Thyroid gland (tissue), 4 donors: Measurements from ENCODE around the gene ZNF727. TPM values are rescaled to one million over a fixed set of nuclear protein-coding genes. Genes with fewer than 3 reads are reported as not detected.
"Not testable (repeated sequence)": the region's sequence is repeated elsewhere in the genome, so short reads cannot be mapped to it uniquely, and the experiment has no call there.

Experiments
- DNase-seq, 2 donors: peaks; one replicate each; pipeline ENCODE4 v3.0.0-alpha.2; 2019
- H3K27ac ChIP-seq, 3 donors: fragments of 200-600 bp; sonication (generic); 1 replicate in 2 of 3; 2 replicates in 1 of 3; pipeline ENCODE4 v1.5.1; 2016 to 2019; ENCODE audit warnings: mild to moderate bottlenecking in 1 of 3, moderate library complexity in 1 of 3
- H3K27me3 ChIP-seq: fragments of 200-600 bp; sonication (generic); one replicate; pipeline ENCODE4 v1.5.1; 2019
- H3K36me3 ChIP-seq, 2 donors: fragments of 200-600 bp; sonication (generic); one replicate each; pipeline ENCODE4 v1.5.1; 2016 to 2019
- H3K4me1 ChIP-seq, 2 donors: fragments of 200-600 bp; sonication (generic); one replicate each; pipeline ENCODE4 v1.5.1; 2017 to 2019
- H3K4me3 ChIP-seq, 3 donors: fragments of 200-600 bp; sonication (generic); replicated peaks in 1 of 3; 1 replicate in 2 of 3; 2 replicates in 1 of 3; pipeline ENCODE4 v1.5.1; 2016; ENCODE audit warnings: mild to moderate bottlenecking in 1 of 3
- H3K9me3 ChIP-seq: fragments of 200-600 bp; sonication (generic); one replicate; pipeline ENCODE4 v1.5.1; 2017
- POLR2A ChIP-seq, 2 donors: fragments of 450-650 bp; IDR thresholded peaks; one replicate each; pipeline ENCODE4 v1.6.1; 2017; ENCODE audit warnings: antibody characterized with exemption in 2 of 2, mild to moderate bottlenecking in 2 of 2, moderate library complexity in 1 of 2
- WGBS, 2 donors: methylation state at CpG; one replicate each; pipeline ENCODE4 v1.1.5; 2017; 5-methylcytosine and 5-hydroxymethylcytosine counted together
- intact Hi-C: fragments of 100-400 bp; cut with DNase I; formaldehyde crosslinking; loops from one replicate; pipeline ENCODE4 v1.15.1; 2023
- total RNA-seq, 4 donors: library from RNA; depleted of rRNA; stranded (reverse); fragments of >200 nt; gene quantifications; one replicate each; pipeline ENCODE4 v1.2.3, GENCODE V29; 2016
- TF ChIP-seq, protein P1 (sequence below), 6 experiments: fragments of 200-600 bp in 3 of 6; fragments of 450-650 bp in 3 of 6; sonication (generic) in 3 of 6; IDR thresholded peaks; one replicate each; pipeline ENCODE4 v1.5.1; 2016 to 2019; ENCODE audit warnings: antibody characterized with exemption in 6 of 6, mild to moderate bottlenecking in 2 of 6, inconsistent platforms in 1 of 6, moderate library complexity in 1 of 6

The ZNF727 gene
- total RNA-seq, result 10 to 100 TPM in 3 of 4 donors, 1 to 10 TPM in 1; 2.3 to 13.4 (median 12.0) TPM

DNA sequence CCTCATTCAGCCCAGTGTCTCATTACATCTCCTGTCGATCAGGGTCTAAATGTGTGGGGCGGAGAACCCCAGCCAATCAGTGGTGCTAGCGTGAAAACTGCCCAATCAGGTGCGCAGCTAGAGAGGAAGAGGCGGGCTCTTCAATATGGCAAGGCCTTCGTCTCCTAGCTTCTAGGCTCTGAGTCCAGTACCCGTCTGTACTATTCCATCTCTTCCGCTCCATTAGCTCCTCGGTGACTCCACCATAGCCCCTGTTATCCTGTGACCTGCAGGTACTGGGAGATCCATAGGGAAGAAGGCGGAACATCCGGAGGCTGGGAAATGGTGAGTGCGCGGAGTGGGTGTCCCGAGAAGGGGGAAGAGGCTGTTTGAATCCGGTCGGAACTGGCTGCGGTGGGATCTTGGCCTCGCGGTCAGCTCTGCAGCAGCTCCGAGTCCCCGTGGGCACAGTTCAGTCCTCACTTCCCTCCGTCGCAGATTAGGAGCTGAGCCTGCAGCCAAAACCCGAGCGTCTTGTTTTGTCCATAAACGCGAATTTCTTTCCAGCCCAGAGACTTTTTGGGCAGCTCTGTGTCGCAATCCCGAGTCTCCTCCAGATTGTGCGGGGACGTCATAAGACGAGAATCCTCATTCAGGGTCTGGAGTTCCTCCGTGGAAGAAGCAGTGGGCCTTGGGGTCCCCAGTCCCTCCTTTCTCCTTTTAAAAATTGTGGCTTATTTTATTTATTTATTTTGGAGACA lies at the start of gene ZNF727:
Gene ZNF727 (plus strand): TSS at position 134 of the 740 bp plus-strand sequence. CDS start 188 bp downstream, at position 322.
- Histone ChIP-seq H3K4me3 (peak within 1 kb of the TSS in 2 of 3 donors; percentile 11 to 14), H3K4me1 (no peaks in the 10 kb centered on the region), H3K36me3 (no peaks in the 10 kb centered on the region), H3K27ac (peak within 1 kb of the TSS in 2 of 3 donors; percentile 63 to 84), H3K27me3 (no peaks in the 10 kb centered on the region), H3K9me3 (no peaks in the 10 kb centered on the region)
- TF ChIP-seq, protein P1, sequence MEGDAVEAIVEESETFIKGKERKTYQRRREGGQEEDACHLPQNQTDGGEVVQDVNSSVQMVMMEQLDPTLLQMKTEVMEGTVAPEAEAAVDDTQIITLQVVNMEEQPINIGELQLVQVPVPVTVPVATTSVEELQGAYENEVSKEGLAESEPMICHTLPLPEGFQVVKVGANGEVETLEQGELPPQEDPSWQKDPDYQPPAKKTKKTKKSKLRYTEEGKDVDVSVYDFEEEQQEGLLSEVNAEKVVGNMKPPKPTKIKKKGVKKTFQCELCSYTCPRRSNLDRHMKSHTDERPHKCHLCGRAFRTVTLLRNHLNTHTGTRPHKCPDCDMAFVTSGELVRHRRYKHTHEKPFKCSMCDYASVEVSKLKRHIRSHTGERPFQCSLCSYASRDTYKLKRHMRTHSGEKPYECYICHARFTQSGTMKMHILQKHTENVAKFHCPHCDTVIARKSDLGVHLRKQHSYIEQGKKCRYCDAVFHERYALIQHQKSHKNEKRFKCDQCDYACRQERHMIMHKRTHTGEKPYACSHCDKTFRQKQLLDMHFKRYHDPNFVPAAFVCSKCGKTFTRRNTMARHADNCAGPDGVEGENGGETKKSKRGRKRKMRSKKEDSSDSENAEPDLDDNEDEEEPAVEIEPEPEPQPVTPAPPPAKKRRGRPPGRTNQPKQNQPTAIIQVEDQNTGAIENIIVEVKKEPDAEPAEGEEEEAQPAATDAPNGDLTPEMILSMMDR (IDR thresholded peaks at IDR 0.05), result no peak
- peak in 1 of 2 donors; percentile 70 for TF ChIP-seq POLR2A (IDR thresholded peaks at IDR 0.05)
- DNase-seq, result peak; percentile 59 to 71
- intact Hi-C loops, result no loop called here
- WGBS, 2 donors, result 10 to 13% methylated on average over 29 to 33 of the region's 33 CpGs

DNA sequence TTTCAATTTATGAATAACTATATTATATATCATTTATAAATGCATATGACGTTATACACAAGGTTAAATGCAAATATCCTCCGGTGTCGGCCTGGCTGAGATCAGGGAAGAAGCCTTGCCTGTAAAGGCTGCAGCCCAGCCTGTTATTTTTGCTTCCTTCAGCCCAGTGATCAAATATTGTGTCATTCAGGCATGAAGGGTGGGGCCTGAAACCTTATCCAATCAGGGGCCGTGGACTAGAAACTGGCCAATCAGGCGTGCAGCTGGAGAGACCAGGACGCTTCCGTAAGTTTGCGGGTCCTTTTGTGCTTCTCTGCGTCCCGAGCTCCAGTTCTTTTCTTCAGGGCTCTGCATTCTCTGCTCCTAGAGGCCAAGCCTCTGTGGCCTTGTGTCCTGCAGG lies 46.7 kb upstream of the ZNF727 start, which contains the start of gene ZNF722:
Gene ZNF722 (plus strand): TSS at position 301 of the 400 bp plus-strand sequence. CDS start 113 bp downstream, outside the sequence.
- Histone ChIP-seq H3K9me3 (no peaks in the 10 kb centered on the region), H3K27me3 (no peaks in the 10 kb centered on the region), H3K4me1 (no peaks in the 10 kb centered on the region), H3K4me3 (no peak within 1 kb of the TSS), H3K36me3 (no peaks in the 10 kb centered on the region), H3K27ac (no peak within 1 kb of the TSS)
- DNase-seq, result no peak
- TF ChIP-seq, protein P1 (IDR thresholded peaks at IDR 0.05), result no peak
- TF ChIP-seq POLR2A (IDR thresholded peaks at IDR 0.05), result no peak
- intact Hi-C loops, result no loop called here
- WGBS, 2 donors, result 83 to 89% methylated on average over 10 of the region's 10 CpGs

DNA sequence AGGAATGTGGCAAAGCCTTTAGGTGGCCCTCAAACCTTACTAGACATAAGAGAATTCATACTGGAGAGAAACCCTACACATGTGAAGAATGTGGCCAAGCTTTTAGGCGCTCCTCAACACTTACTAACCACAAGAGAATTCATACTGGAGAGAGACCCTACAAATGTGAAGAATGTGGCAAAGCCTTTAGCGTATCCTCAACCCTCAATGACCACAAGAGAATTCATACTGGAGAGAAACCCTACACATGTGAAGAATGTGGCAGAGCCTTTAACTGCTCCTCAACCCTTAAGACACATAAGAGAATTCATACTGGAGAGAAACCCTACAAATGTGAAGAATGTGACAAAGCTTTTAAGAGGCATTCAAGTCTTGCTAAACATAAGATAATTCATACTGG lies 29.7 kb upstream of the ZNF727 start:
- H3K36me3 ChIP-seq, intact Hi-C loops, H3K4me1 ChIP-seq, H3K27me3 ChIP-seq, H3K4me3 ChIP-seq, H3K9me3 ChIP-seq, DNase-seq, H3K27ac ChIP-seq: not testable (repeated sequence)
- 64 to 70% methylated on average over 2 of the region's 2 CpGs for WGBS, 2 donors

DNA sequence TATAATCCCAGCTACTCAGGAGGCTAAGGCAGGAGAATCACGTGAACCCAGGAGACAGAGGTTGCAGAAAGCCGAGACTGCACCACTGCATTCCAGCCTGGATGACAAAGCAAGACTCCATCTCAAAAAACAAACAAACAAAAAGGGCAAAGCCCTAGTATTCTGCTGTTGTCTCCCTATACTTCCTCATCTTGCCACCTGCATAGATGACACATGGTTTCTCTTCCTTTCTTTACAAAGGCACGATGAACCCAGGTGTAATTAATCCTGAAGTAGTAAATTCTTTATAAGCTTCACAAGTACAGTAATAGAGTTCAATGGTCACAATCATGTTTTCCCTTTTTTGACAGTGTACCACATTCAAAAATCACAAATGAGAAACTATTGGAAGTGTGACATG lies 9.8 kb upstream of the ZNF727 start:
- no peak for TF ChIP-seq POLR2A (IDR thresholded peaks at IDR 0.05)
- TF ChIP-seq, protein P1 (IDR thresholded peaks at IDR 0.05), result no peak
- no peak for DNase-seq
- Histone ChIP-seq H3K27ac (no peak overlapping the region), H3K27me3 (no peaks in the 10 kb centered on the region), H3K9me3 (no peaks in the 10 kb centered on the region), H3K36me3 (no peaks in the 10 kb centered on the region), H3K4me3 (no peak overlapping the region), H3K4me1 (no peaks in the 10 kb centered on the region)
- 70 to 77% methylated on average over 3 of the region's 3 CpGs for WGBS, 2 donors
- intact Hi-C loops, result no loop called here

DNA sequence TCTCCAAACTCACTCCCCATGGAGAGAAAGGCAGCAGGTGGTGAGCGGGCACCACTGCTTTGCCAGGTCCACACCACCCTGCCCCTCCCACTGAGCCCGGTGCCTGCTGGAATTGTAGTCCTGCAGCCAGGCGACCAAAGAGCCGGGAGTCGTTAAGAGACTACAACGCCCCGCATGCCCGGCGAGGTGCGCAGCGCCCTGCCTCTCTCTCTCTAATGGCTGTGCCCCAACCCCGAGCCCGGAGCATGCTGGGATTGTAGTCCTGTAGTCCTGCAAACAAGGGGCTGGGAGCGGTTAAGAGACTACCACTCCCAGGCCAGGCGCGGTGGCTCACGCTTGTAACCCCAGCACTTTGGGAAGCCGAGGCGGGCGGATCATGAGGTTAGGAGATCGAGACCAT lies 8.1 kb upstream of the ZNF727 start:
- no peak overlapping the region for H3K4me3 ChIP-seq
- intact Hi-C loops, result no loop called here

More for the DNA sequence above, 8.1 kb upstream of the ZNF727 start:
- H3K36me3 ChIP-seq, result no peaks in the 10 kb centered on the region
- peak in 1 of 2 donors; percentile 29 for DNase-seq
- WGBS, 2 donors, result 24 to 44% methylated on average over 21 of the region's 21 CpGs
- TF ChIP-seq, protein P1 (IDR thresholded peaks at IDR 0.05), result no peak
- no peak for TF ChIP-seq POLR2A (IDR thresholded peaks at IDR 0.05)
- H3K27ac ChIP-seq, result no peak overlapping the region
- no peaks in the 10 kb centered on the region for H3K9me3 ChIP-seq
- H3K27me3 ChIP-seq, result no peaks in the 10 kb centered on the region
- H3K4me1 ChIP-seq, result no peaks in the 10 kb centered on the region
